Activated CD8-positive, alpha-beta T cell treated with anti-CD3 and anti-CD28 coated beads for 36 hours (primary cell): ENCODE measurements around the gene EHBP1. TPM values are rescaled to one million over a fixed set of nuclear protein-coding genes. Genes with fewer than 3 reads are reported as not detected.

Source experiments
- ATAC-seq: fragments of 200-7000 bp; cut with Tn5 transposase; one replicate; pipeline ENCODE4 v1.10.0; 2021; ENCODE audit warnings: mild to moderate bottlenecking, moderate library complexity
- CTCF ChIA-PET: fragments of 350-600 bp; sonication (Branson Sonifier 250); formaldehyde crosslinking; loops from one replicate; lab custom pipeline; 2021; ENCODE audit warnings: antibody characterized with exemption; lab: Charles Lee
- POLR2A ChIA-PET: fragments of 350-600 bp; sonication (Branson Sonifier 250); formaldehyde crosslinking; loops from one replicate; lab custom pipeline; 2021; ENCODE audit warnings: antibody characterized with exemption; lab: Charles Lee
- DNase-seq: peaks from one replicate; pipeline ENCODE4 v3.0.0-alpha.2; 2020
- H3K27ac Mint-ChIP-seq: one replicate; pipeline ENCODE4 v1.8.0; 2021; ENCODE audit warnings: mild to moderate bottlenecking, mixed read lengths
- H3K27me3 Mint-ChIP-seq: one replicate; pipeline ENCODE4 v1.8.0; 2021; ENCODE audit warnings: mixed read lengths
- H3K36me3 Mint-ChIP-seq: one replicate; pipeline ENCODE4 v1.8.0; 2021; ENCODE audit warnings: low read depth, mixed read lengths
- H3K4me1 Mint-ChIP-seq: one replicate; pipeline ENCODE4 v1.8.0; 2021; ENCODE audit warnings: low read depth, mixed read lengths
- H3K4me3 Mint-ChIP-seq: one replicate; pipeline ENCODE4 v1.8.0; 2021; ENCODE audit warnings: mild to moderate bottlenecking, moderate library complexity, mixed read lengths
- H3K9me3 Mint-ChIP-seq: one replicate; pipeline ENCODE4 v1.8.0; 2021; ENCODE audit warnings: mixed read lengths
- CTCF ChIP-seq: fragments of 200-600 bp; IDR thresholded peaks from one replicate; pipeline ENCODE4 v1.8.0; 2022; ENCODE audit warnings: antibody characterized with exemption, mild to moderate bottlenecking
- intact Hi-C: fragments of 100-400 bp; cut with micrococcal nuclease; formaldehyde crosslinking; loops from one replicate; pipeline ENCODE4 v1.10.0; 2022
- total RNA-seq, 2 experiments: library from RNA; stranded (reverse); gene quantifications; one replicate each; pipeline ENCODE4 v1.2.3, GENCODE V29; 2021

The EHBP1 gene
- total RNA-seq, 2 experiments from 2014 or later, result 24.1 to 24.3 TPM

- no peak for TF ChIP-seq CTCF
- H3K9me3 Mint-ChIP-seq, result no peaks in the 10 kb centered on the region
- ChIA-PET CTCF (no interaction called here), POLR2A (no interaction called here)
- intact Hi-C loops, result no loop called here
- H3K36me3 Mint-ChIP-seq, result no peaks in the 10 kb centered on the region
- no peak overlapping the region for H3K27ac Mint-ChIP-seq
- H3K4me3 Mint-ChIP-seq, result no peak overlapping the region
- ATAC-seq (no peak), DNase-seq (no peak)
- peaks cover 33% of the 10 kb centered on the region for H3K27me3 Mint-ChIP-seq
- H3K4me1 Mint-ChIP-seq, result no peaks in the 10 kb centered on the region
Measured at GRCh38 chr2:62685256-62685655, 20.3 kb upstream of the EHBP1 start.

- H3K4me3 Mint-ChIP-seq, result no peak overlapping the region
- POLR2A ChIA-PET, result no interaction called here
Measured at GRCh38 chr2:62686012-62686685, 19.4 kb upstream of the EHBP1 start.

GRCh38 chr2:62687636-62688035 lies 17.9 kb upstream of the EHBP1 start:
- Mint-ChIP-seq H3K27ac (no peak overlapping the region), H3K9me3 (no peaks in the 10 kb centered on the region), H3K27me3 (peaks cover 26% of the 10 kb centered on the region), H3K4me1 (no peaks in the 10 kb centered on the region), H3K36me3 (no peaks in the 10 kb centered on the region), H3K4me3 (no peak overlapping the region)
- CTCF ChIA-PET, result no interaction called here
- no peak for TF ChIP-seq CTCF
- POLR2A ChIA-PET, result no interaction called here
- DNase-seq (no peak), ATAC-seq (no peak)
- intact Hi-C loops, result no loop called here

More at GRCh38 chr2:62686012-62686685, 19.4 kb upstream of the EHBP1 start:
- CTCF ChIA-PET, result interaction anchor here (1.4 kb wide), 1 partner anchor 17 kb away, joined by 3 read pairs; no protein-coding TSS in a partner anchor
- no peaks in the 10 kb centered on the region for H3K4me1 Mint-ChIP-seq
- peaks cover 32% of the 10 kb centered on the region for H3K27me3 Mint-ChIP-seq
- TF ChIP-seq CTCF, result no peak
- ATAC-seq (no peak), DNase-seq (no peak)
- H3K36me3 Mint-ChIP-seq, result no peaks in the 10 kb centered on the region
- H3K27ac Mint-ChIP-seq, result no peak overlapping the region
- H3K9me3 Mint-ChIP-seq, result no peaks in the 10 kb centered on the region
- intact Hi-C loops, result no loop called here

GRCh38 chr2:62688771-62689170 lies 16.7 kb upstream of the EHBP1 start:
- intact Hi-C loops, result no loop called here
- H3K4me3 Mint-ChIP-seq, result no peak overlapping the region
- no peak for TF ChIP-seq CTCF
- no peaks in the 10 kb centered on the region for H3K4me1 Mint-ChIP-seq
- H3K27ac Mint-ChIP-seq, result no peak overlapping the region
- POLR2A ChIA-PET, result no interaction called here
- peaks cover 30% of the 10 kb centered on the region for H3K27me3 Mint-ChIP-seq
- no peaks in the 10 kb centered on the region for H3K36me3 Mint-ChIP-seq
- no peak for DNase-seq
- H3K9me3 Mint-ChIP-seq, result no peaks in the 10 kb centered on the region
- CTCF ChIA-PET, result no interaction called here
- no peak for ATAC-seq

- Mint-ChIP-seq H3K4me3 (no peak overlapping the region), H3K36me3 (no peaks in the 10 kb centered on the region), H3K9me3 (no peaks in the 10 kb centered on the region), H3K27ac (no peak overlapping the region), H3K4me1 (no peaks in the 10 kb centered on the region), H3K27me3 (peaks cover 22% of the 10 kb centered on the region)
- DNase-seq (no peak), ATAC-seq (no peak)
- ChIA-PET POLR2A (no interaction called here), CTCF (interaction anchor here (1.7 kb wide), 1 partner anchor 234 kb away, joined by 5 read pairs; no protein-coding TSS in a partner anchor)
- intact Hi-C loops, result no loop called here
- no peak for TF ChIP-seq CTCF
Measured at GRCh38 chr2:62691186-62691585, 14.3 kb upstream of the EHBP1 start.
